Renal cortex interstitium (tissue), 11 donors: ENCODE measurements around the gene BRAT1. TPM values are rescaled to one million over a fixed set of nuclear protein-coding genes. Genes with fewer than 3 reads are reported as not detected.
"Not testable (repeated sequence)": the region's sequence is repeated elsewhere in the genome, so short reads cannot be mapped to it uniquely, and the experiment has no call there.

Source experiments
- DNase-seq, 11 donors: peaks; one replicate each; pipeline ENCODE4 v3.0.0-alpha.2; 2013; ENCODE audit warnings: low read depth in 9 of 11, low spot score in 4 of 11; ENCODE audit errors: extremely low read depth in 1 of 11
- polyA plus RNA-seq, 3 donors: library from polyadenylated mRNA; unstranded; fragments of 120-200 nt; gene quantifications; one replicate each; pipeline ENCODE4 v1.2.1, GENCODE V29; 2013; ENCODE audit not compliant: insufficient read length in 3 of 3

The BRAT1 gene
- polyA plus RNA-seq, 3 donors = 21.5 to 37.7 (median 36.2) TPM

DNA sequence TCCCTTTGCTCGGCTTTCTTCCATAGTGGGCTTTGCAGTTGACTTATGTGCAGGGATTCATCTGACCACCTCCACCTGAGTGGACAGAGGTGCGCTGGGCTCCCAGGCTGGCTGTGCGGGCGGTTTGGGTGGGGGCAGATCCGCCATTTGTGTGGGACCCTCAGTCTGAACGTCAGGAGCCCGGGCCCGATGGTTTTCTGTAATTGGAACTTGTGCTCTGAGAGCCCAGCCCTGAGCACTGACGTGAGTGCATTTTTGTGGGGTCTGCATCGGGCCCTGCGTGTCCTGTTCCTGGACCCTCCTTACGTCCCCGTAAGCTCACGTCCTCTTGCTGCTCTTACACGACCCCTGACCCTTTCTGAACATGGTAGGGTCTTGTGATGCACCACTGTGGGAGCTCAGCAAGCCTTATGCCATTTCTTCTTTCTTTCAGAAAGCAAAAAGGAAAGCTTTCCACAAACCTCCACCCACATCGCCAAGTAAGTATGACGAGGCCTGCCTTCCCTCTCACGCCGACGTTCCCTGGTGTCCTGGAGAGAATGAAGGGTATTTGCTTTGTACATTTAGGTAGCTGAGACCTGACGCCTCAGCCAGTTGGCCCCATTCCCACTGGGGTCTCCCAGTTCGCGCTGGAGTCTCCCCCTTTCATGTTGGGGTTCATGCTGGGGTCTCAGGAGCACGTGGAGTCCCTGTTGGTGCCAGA lies 13.3 kb upstream of the BRAT1 start:
- DNase-seq = no peak

DNA sequence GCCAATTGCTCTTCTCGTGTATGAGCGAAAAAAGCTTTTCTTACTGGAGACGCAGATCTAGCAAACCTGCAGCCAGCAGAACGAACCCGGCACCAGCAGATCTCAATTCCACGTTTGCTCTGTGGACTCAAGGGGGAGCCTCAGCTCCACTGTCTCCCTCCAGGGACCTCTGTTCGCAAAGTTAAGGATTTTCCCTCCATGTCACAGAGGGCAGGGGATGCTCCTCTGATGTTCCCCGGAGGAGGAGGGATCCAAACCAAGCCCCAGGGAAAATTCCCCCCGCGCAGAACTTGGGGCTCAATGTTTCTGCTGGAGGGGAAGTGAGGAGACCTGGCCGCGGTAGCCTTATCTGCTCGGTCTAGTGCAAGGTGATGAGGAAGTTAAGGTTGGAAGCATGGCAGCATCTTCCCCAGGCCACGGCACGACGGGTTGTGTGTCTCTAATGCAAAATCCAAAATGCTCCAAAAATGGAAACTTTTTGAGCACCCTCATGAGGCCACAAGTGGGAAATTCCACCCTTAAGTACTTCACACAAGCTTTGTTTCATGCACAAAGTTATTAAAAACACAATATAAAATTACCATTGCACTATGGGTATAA lies 12.5 kb upstream of the BRAT1 start:
- DNase-seq = no peak

DNA sequence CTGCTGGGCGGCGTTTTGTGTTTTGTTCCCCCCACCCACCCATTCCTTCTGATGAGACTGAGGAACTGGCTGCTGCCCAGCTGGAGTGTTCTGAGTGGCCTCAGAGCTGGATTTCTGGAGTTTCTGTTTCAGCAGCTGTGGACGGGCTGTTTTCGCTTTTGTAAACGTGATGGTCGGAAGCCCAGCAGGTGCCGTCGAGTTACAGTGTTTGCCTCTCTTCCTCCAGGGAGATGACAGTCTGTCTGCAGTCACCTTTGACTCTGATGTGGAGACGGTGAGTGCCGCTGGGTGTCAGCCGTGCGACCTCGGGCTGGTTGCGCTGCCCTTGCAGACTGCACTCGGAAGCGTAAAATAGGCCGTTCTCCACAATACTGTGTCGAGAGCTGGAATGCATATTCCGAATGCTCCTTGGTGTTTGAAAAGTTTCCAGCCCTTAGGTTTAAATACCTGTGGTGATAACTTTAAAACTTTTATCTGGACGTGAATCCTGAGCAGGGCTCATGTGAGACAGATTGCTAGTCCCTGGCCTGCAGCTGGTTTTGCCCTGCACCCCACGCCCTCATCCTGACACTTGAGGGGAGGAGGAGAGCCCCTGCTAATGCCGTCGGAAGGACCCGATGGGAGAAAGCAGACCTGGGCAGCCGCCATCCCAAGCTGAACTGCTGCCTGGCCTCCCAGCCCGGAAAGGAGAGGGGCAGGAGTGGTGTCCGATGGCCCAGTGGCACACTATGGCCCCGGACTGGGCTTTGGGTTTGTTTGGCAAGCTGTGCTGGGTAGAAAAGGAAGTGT lies 11.8 kb upstream of the BRAT1 start:
- no peak for DNase-seq

DNA sequence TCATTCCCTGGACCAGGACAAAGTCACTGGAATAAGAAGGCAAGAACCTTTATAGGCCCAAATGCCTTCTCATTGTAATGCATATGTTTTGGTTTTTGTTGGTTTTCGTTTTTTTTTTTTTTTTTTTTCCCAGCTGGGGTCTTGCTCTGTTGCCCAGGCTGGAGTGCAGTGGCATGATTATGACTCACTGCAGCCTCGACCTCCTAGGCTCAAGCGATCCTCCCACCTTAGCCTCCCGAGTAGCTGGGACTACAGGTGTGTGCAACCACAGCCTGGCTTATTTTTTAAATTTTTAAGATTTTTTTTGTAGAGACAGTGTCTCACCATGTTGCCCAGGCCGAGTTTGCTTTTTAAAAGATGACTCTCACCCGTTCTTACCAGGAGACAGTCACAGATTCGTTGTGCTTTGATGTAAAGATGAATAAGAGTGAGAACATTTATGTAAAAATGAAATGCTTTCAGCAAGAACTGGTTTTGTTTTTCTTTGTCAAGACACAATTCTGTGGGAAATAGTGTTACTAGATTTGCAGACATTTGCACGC lies 11.1 kb upstream of the BRAT1 start:
- DNase-seq = no peak

DNA sequence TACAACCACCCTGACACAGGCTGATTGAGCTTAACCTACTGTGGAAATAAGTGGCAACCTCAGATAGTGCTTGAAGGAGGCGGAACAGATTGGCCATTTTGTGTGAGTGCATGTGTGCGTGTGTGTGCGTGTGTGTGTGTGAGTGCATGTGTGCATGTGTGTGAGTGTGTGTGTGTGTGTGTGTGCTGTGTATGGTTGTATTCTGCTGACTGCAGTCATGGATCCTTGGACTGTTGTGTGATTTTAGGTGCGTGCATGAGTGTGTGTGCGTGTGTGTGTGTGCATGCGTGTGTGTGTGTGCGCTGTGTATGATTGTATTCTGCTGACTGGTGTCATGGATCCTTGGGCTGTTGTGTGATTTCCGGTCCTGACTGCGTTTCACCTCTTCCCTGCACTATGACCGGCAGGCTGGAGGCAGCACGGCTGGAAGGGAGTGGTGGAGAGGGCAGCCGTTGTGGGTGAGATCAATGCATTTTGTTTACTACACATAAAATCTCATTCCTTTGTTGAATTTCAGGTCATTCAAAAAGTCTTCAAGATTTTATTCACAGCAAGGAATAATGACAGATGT lies 9.7 kb upstream of the BRAT1 start:
- DNase-seq = no peak

DNA sequence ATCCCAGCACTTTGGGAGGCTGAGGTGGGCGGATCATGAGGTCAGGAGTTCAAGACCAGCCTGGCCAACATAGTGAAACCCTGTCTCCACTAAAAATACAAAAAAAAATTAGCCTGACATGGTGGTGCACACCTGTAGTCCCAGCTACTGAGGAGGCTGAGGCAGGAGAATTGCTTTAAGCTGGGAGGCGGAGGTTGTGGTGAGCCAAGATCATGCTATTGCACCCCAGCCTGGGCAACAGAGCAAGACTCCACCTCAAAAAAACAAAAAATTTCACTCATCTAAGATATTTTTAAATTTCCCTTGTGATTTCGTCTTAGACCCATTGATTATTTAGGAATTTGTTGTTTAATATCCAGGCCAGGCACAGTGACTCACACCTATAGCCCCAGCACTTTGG lies 8.6 kb upstream of the BRAT1 start:
- DNase-seq = not testable (repeated sequence)

DNA sequence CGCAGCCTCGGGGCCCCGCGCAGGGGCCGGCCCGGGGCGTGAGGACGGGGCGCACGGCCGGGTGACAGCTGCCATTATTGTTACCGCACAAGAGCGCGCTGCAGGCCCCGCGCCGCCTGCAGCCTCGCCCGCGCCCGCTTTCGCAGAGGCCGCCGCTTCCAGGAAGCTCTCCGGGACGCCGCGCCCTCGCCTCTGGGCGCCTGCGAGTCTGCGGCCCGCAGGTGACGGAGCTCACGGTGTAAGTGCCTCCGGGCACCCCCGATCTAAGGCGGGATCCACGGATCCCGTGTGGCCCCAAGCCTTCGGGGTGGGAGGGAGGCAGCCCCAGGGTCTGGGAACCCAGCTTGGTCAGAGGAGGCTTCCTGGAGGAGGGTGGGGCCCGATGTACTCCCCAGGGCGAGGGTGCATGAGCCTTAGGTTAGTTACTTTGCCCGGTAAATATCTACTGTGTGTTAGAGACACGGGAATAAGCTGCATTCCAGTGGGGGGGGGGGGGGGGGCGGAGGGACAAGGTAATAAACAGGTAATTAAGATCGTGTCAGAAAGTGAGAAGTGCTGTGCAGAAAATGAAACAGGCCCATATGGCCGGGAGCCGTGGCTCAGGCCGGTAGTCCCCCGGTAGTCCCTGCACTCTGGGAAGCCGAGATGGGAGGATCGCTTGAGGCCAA lies 4.1 kb upstream of the BRAT1 start:
- DNase-seq = no peak

DNA sequence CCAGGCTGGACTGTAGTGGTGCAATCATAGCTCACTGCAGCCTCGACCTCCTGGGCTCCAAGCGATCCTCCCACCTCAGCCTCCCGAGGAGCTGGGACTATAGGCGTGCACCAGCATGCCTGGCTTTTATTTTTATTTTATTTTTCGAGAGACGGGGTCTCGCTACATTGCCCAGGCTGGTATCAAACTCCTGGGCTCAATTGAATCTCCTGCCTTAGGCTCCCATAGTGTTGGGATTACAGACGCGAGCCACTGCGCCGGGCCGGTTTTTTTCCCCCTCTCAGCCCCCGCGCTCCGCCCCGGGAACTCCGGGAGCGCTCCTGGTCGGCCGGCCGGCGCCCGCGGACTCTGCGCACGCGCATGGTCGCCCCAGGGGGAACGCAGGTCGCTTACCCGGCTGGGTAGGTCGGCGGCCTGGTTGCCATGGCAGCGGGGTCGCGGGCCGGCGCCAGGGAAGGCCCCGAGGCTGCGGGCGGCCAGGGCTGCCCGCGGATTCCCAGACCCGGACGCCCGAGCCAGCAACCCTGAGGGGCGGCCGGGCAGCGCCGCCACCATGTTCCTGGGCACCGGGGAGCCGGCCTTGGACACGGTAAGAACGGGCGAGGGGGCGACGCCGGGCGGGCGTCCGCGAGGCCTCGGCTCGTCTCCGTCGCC lies 3.4 kb upstream of the BRAT1 start, which contains the start of gene IQCE:
Gene IQCE, plus strand, starts transcription at position 351 of the 654 bp plus-strand sequence. Its CDS starts 203 bp downstream, at position 554.
- peak; percentile 64 to 89 (median 85) for DNase-seq

DNA sequence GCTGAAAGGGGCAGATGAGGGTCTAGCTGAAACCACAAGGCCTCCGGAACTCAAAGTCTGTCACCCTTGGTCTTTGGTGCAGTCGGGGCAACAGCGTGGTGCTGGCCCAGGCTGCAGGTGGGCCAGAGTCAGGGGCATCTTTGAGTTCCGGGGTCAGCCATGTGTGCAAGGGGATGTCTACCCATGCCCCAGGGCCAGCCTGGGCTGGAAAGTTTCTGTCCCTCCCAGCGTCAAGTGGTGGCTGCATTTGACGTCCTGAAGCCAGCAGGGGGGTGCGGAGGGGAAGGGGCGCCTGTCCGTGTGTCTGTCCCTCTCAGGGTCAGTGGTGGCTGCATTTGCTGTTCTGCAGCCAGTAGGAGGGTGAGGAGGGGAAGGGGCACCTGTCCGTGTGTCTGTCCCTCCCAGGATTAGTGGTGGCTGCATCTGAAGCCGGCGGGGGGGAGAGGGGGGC lies 638 bp downstream of the BRAT1 start:
- DNase-seq = no peak

DNA sequence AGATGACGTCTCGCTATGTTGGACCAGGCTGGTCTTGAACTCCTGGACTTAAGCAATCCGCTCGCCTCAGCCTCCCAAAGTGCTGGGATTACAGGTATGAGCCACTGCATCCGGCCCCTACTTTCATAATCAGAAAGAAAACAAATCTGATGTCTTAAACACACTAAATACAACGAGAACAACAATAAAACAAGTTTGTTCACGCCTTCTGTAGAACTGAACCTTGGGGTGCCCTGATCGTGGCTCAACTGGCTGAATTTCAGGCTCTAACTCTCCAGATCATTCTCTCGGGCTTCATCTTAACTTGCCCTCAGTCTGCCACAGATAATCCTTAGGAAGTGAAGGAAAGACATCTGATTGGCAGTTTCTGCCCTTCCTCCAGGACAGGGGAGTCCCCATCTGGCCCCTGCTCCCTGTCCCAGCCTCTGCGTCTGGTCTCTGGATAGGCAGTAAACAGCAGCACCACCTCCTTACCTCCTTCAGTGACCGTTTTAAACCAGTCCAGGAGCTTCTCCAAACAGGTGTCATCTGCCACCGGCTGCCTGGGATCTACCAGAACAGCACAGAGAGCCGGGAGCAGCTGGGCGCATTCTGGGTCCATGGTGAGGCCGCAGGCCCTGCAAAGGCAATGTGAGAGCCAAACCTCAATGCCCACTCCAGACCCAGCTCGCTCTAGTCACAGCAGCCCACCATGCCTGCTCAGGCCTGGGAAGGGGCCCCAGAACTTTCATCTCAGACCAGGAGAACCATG lies 1.3 kb downstream of the BRAT1 start:
- no peak for DNase-seq

DNA sequence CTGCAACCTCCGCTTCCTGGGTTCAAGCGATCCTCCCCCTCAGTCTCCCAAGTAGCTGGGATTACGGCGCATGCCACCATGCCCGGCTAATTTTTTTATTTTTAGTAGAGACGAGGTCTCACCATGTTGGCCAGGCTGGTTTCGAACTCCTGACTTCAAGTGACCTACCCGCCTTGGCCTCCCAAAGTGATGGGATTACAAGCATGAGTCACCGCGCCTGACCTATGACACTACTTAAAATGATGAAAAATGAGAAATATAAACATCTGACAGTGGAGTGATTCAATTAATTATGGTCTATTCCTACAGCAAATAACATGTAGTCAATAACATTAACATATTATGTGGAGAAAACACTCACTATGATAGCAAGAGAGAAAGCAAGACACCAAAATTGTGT lies 2.2 kb downstream of the BRAT1 start:
- no peak for DNase-seq

DNA sequence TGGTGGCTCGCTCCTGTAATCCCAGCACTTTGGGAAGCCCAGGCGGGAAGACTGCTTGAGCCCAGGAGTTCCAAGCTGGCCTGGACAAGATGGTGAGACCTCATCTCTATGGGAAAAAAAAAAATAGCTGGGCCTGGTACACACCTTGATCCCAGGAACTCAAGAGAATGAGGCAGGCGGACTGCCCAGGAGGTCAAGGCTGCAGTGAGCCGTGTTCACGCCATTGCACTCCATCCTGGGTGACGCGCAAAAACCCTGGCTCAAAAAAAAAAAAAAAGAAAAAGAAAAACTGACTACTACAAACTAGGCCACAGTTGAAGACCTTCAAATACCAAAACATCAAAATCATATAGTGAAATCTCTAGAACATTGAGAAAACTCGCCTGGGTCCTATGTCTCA lies 3.9 kb downstream of the BRAT1 start:
- DNase-seq = no peak

DNA sequence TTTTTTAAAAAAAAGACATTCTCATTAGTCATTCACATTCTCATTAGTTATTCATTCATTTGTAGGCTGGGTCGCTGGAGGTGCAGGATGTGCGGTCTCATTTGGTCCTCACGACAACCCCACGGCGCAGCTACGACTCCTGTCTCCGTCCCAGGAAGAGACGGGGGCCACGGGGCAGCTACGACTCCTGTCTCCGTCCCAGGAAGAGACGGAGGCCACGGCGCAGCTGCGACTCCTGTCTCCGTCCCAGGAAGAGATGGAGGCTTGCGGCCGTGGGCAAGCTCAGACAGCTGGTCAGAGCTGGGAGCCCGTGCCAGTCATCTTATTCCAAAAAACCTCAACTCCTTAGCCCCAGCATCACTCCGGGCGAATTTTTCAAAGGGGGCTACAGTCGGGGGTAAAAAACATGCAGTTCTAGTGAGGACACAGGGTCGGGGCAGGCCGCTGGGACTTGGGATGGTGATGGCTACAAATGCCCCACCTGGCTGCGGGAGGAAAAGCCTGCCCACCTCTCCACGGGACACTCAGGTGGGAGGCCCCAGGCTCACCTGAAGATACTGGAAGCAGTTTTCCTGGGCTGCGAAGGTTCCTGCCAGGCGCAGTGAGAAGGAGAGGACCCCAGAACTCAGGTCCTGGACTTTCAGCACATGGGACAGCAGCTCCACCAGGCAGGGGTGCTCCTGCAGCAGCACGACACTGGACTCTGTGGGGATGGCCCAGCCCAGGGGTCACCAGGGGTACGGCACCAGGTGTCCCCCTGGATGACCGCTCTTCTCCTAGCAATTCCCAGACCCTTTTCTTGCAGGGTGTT lies 8.3 kb downstream of the BRAT1 start:
- no peak for DNase-seq

DNA sequence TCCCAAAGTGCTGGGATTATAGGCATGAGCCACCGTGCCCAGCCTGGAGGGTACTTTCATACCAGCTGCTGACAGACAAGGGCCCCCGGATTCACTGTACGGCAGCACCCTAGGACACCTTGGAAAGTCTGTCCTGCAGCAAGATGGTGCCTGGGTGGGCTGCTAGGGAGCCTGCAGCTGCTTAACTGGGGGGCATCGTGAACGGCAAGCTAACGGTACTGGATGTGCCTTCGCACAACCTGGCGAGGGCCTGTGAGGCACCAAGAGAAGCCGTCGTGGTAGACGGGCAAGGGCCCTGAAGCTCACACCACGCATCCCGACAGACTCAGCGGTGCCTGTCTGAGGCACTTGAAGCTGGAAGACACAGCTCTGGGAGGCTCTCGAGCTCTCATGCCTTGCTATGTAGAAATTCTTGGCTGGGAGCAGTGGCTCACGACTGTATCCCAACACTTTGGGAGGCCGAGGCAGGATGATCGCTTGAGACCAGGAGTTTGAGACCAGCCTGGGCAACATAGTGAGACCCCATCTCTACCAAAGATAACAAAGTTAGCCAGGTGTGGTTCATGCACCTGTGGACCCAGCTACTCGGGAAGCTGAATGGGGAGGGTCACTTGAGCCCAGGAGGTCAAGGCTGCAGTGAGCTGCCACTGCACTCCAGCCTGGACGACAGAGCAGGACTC lies 9.4 kb downstream of the BRAT1 start:
- DNase-seq = no peak

DNA sequence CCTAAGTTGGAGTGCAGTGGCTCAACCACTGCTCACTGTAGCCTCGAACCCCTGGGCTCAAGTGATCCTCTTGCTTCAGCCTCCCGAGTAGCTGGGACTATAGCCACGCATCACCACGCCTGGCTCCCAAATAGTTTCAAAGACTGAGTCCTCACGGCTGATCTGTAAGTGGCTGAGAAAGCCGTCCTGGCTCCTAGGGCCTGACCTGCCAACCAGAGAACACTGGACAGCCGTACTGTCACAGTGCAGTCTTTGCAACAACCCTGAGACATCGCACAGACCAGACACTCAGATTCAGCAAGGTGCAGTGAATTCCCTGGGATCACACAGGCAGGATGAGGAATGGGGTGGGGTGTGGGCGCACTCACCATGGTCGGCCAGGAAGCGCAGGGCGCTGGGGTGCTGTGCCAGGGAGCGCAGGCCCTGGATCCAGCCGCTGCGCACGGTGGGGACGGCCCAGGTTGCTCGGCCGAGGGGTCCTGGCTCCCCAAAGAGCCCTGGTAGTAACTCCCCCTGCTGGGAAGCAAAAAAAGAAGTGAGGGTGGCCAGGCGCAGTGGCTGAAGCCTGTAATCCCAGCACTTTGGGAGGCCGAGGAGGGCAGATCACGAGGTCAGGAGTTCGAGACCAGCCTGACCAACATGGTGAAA lies 10.7 kb downstream of the BRAT1 start:
- no peak for DNase-seq
